ENCODE measurements around the gene RNF182.

- TF ChIP-seq POLR2A (IDR thresholded peaks at IDR 0.05) (no peak), CTCF (IDR thresholded peaks at IDR 0.05) (no peak)
These were observed 40.9 kb downstream of the RNF182 start for GRCh38 chr6:13965582-13966127.

Measured in uterus (tissue), 2 donors.